Measurements from ENCODE around the gene SHMT2. TPM values are rescaled to one million over a fixed set of nuclear protein-coding genes. Genes with fewer than 3 reads are reported as not detected.
"Not testable (repeated sequence)": the region's sequence is repeated elsewhere in the genome, so short reads cannot be mapped to it uniquely, and the experiment has no call there.

Gene SHMT2
- total RNA-seq, 1 experiment from 2014 or later = 67.1 TPM

- Histone ChIP-seq H3K9me3 (ENCODE audit: control insufficient read depth, insufficient read depth, low read depth, low read length) (no peaks in the 10 kb centered on the region), H3K4me3 (ENCODE audit: low read depth in 2 of 2, low read length in 2 of 2) (no peak overlapping the region), H3K27ac (ENCODE audit: low read length) (no peak overlapping the region), H3K4me1 (ENCODE audit: control insufficient read depth, insufficient read depth, low read length) (no peaks in the 10 kb centered on the region), H3K36me3 (ENCODE audit: control insufficient read depth, insufficient read depth, low read length) (no peaks in the 10 kb centered on the region), H3K27me3 (ENCODE audit: control insufficient read depth, insufficient read depth, low read length) (no peaks in the 10 kb centered on the region)
- in situ Hi-C loops (cut with HindIII; ENCODE audit: low pct_unique_long_range_greater_than_20kb, low sequenced_read_pairs) = no loop called here
- intact Hi-C loops (cut with micrococcal nuclease; ENCODE audit: unreplicated experiment) = no loop called here
- BruUV-seq (replicated peaks) = no TSS peak
- ATAC-seq (no peak), DNase-seq (ENCODE audit: low read depth, low spot score) (no peak)
- CTCF ChIA-PET = interaction anchor here (0.6 kb wide), 1 partner anchor 130 kb away, joined by 3 read pairs; no protein-coding TSS in a partner anchor
- TF ChIP-seq SIN3A (IDR thresholded peaks at IDR 0.05; ENCODE audit: borderline replicate concordance, insufficient read depth, low read depth, low read length) (no peak), CTCF (IDR thresholded peaks at IDR 0.05) (no peak), POLR2AphosphoS5 (IDR thresholded peaks at IDR 0.05; ENCODE audit: low read depth, low read length) (no peak), TCF7L2 (IDR thresholded peaks at IDR 0.05; ENCODE audit: low read depth, low read length) (no peak), REST (IDR thresholded peaks at IDR 0.05; ENCODE audit: insufficient read depth in 1 of 2, low read depth in 2 of 2, low read length in 1 of 2) (no peak)
- POLR2A ChIA-PET = interaction anchor here (0.6 kb wide), 1 partner anchor 167 kb away, joined by 14 read pairs; the partner anchor contains the start of gene STAT6
Observed at GRCh38 chr12:57278465-57279381, 49.2 kb downstream of the SHMT2 start.

GRCh38 chr12:57280211-57281062 is 50.9 kb downstream of the SHMT2 start:
- intact Hi-C loops (cut with micrococcal nuclease; ENCODE audit: unreplicated experiment) = no loop called here
- no peaks in the 10 kb centered on the region for H3K9me3 ChIP-seq (ENCODE audit: control insufficient read depth, insufficient read depth, low read depth, low read length)
- ChIA-PET CTCF (no interaction called here), POLR2A (no interaction called here)
- DNase-seq (ENCODE audit: low read depth, low spot score) (peak; percentile 64), ATAC-seq (peak; percentile 83)
- no TSS peak for BruUV-seq (replicated peaks)
- in situ Hi-C loops (cut with HindIII; ENCODE audit: low pct_unique_long_range_greater_than_20kb, low sequenced_read_pairs) = no loop called here
- no peak for TF ChIP-seq TCF7L2 (IDR thresholded peaks at IDR 0.05; ENCODE audit: low read depth, low read length)
- TF ChIP-seq REST (IDR thresholded peaks at IDR 0.05; ENCODE audit: insufficient read depth in 1 of 2, low read depth in 2 of 2, low read length in 1 of 2) = no peak
- no peak for TF ChIP-seq CTCF (IDR thresholded peaks at IDR 0.05)
- no peak for TF ChIP-seq POLR2AphosphoS5 (IDR thresholded peaks at IDR 0.05; ENCODE audit: low read depth, low read length)
- TF ChIP-seq SIN3A (IDR thresholded peaks at IDR 0.05; ENCODE audit: borderline replicate concordance, insufficient read depth, low read depth, low read length) = no peak
- no peaks in the 10 kb centered on the region for H3K27me3 ChIP-seq (ENCODE audit: control insufficient read depth, insufficient read depth, low read length)
- no peaks in the 10 kb centered on the region for H3K4me1 ChIP-seq (ENCODE audit: control insufficient read depth, insufficient read depth, low read length)
- no peaks in the 10 kb centered on the region for H3K36me3 ChIP-seq (ENCODE audit: control insufficient read depth, insufficient read depth, low read length)
- H3K27ac ChIP-seq (ENCODE audit: low read length) = no peak overlapping the region
- no peak overlapping the region for H3K4me3 ChIP-seq (ENCODE audit: low read depth in 2 of 2, low read length in 2 of 2)

- H3K4me1 ChIP-seq (ENCODE audit: control insufficient read depth, insufficient read depth, low read length); POLR2A ChIA-PET; ATAC-seq; H3K4me3 ChIP-seq (ENCODE audit: low read depth in 2 of 2, low read length in 2 of 2); intact Hi-C loops (cut with micrococcal nuclease; ENCODE audit: unreplicated experiment); H3K36me3 ChIP-seq (ENCODE audit: control insufficient read depth, insufficient read depth, low read length); H3K27me3 ChIP-seq (ENCODE audit: control insufficient read depth, insufficient read depth, low read length); H3K27ac ChIP-seq (ENCODE audit: low read length); BruUV-seq (replicated peaks); in situ Hi-C loops (cut with HindIII; ENCODE audit: low pct_unique_long_range_greater_than_20kb, low sequenced_read_pairs); DNase-seq (ENCODE audit: low read depth, low spot score); H3K9me3 ChIP-seq (ENCODE audit: control insufficient read depth, insufficient read depth, low read depth, low read length): not testable (repeated sequence)
- CTCF ChIA-PET = interaction anchor here (0.8 kb wide), 1 partner anchor 177 kb away, joined by 8 read pairs; the partner anchor contains the start of gene GLI1
Observed at GRCh38 chr12:57282073-57282472, 52.6 kb downstream of the SHMT2 start.

All from Panc1 (cell line).